HL-60 (cell line): ENCODE data around the gene DUSP7.

Experiments used
- CTCF ChIP-seq: IDR thresholded peaks from one replicate; pipeline ENCODE4 v1.5.1; 2011; ENCODE audit warnings: low read length, control low read depth, inconsistent platforms; ENCODE audit not compliant: insufficient read depth
- GABPA ChIP-seq: IDR thresholded peaks from 2 replicates; pipeline ENCODE4 v1.6.1; 2012; ENCODE audit warnings: low read depth
- POLR2AphosphoS5 ChIP-seq: IDR thresholded peaks from 2 replicates; pipeline ENCODE4 v1.6.1; 2012; ENCODE audit warnings: low read depth
- REST ChIP-seq: IDR thresholded peaks from 2 replicates; pipeline ENCODE4 v1.6.1; 2012; ENCODE audit warnings: low read depth; ENCODE audit not compliant: insufficient replicate concordance
- SPI1 ChIP-seq: IDR thresholded peaks from 2 replicates; pipeline ENCODE4 v1.6.1; 2012; ENCODE audit warnings: low read depth, mild to moderate bottlenecking, borderline replicate concordance

GRCh38 chr3:52050571-52050970, 5.8 kb downstream of the DUSP7 start:
- TF ChIP-seq CTCF (no peak), POLR2AphosphoS5 (no peak), GABPA (no peak), REST (no peak), SPI1 (no peak)
